ENCODE data around the gene DPF3. TPM values are rescaled to one million over a fixed set of nuclear protein-coding genes. Genes with fewer than 3 reads are reported as not detected.

DPF3 gene
- total and polyA plus RNA-seq, 2 of the 13 experiments (the other 11 are each of a cell fraction or from before 2014, with no cell fraction given), result 0.09 to 0.60 TPM

DNA sequence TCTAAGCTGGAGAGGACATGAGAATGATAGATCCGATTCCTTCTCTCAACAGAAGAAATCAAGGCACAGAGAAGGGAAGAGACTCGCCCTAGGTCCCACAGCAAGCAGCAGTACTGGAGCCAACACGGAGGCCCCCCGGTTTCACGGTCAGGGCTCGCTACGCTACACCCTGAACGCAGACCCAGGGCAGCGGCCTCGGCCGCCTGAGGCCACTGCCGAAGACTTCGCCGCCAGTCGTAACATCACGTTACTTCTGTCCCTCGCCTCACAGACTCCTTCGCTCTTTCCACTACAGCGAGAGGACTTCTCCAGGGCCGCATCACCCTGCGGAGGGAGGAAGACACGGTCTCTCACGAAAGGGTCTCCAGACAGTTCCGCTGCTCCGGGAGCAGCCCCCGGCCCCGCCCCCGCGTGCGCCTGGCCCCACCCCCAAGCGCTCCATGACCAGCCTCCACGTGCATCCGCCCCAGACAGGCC is 32.0 kb upstream of the DPF3 start (continued):
- TF ChIP-seq, protein P1, sequence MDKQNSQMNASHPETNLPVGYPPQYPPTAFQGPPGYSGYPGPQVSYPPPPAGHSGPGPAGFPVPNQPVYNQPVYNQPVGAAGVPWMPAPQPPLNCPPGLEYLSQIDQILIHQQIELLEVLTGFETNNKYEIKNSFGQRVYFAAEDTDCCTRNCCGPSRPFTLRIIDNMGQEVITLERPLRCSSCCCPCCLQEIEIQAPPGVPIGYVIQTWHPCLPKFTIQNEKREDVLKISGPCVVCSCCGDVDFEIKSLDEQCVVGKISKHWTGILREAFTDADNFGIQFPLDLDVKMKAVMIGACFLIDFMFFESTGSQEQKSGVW (CRISPR knock-in tag; IDR thresholded peaks at IDR 0.05; ENCODE audit: borderline replicate concordance), result no peak
- TF ChIP-seq ZNF776 (CRISPR knock-in tag; IDR thresholded peaks at IDR 0.05) (no peak), MTA1 (CRISPR knock-in tag; IDR thresholded peaks at IDR 0.05; ENCODE audit: borderline replicate concordance) (no peak), ZNF709 (CRISPR knock-in tag; IDR thresholded peaks at IDR 0.05) (no peak), CBX2 (IDR thresholded peaks at IDR 0.05; ENCODE audit: low read depth, low read length) (no peak), CBX2 (CRISPR knock-in tag; IDR thresholded peaks at IDR 0.05; ENCODE audit: low read depth) (no peak), RFXAP (CRISPR knock-in tag; IDR thresholded peaks at IDR 0.05; ENCODE audit: borderline replicate concordance) (no peak), ZFP62 (CRISPR knock-in tag; IDR thresholded peaks at IDR 0.05) (no peak), ZNF674 (CRISPR knock-in tag; IDR thresholded peaks at IDR 0.05; ENCODE audit: low read depth) (peak; percentile 56; the same call in 1 of the 2 replicates), SMAD9 (CRISPR knock-in tag; IDR thresholded peaks at IDR 0.05) (no peak), FLYWCH1 (CRISPR knock-in tag; IDR thresholded peaks at IDR 0.05) (no peak), SIX1 (CRISPR knock-in tag; IDR thresholded peaks at IDR 0.05; ENCODE audit: borderline replicate concordance) (no peak)
- TF ChIP-seq, protein P2, sequence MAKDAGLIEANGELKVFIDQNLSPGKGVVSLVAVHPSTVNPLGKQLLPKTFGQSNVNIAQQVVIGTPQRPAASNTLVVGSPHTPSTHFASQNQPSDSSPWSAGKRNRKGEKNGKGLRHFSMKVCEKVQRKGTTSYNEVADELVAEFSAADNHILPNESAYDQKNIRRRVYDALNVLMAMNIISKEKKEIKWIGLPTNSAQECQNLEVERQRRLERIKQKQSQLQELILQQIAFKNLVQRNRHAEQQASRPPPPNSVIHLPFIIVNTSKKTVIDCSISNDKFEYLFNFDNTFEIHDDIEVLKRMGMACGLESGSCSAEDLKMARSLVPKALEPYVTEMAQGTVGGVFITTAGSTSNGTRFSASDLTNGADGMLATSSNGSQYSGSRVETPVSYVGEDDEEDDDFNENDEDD (CRISPR knock-in tag; IDR thresholded peaks at IDR 0.05; ENCODE audit: borderline replicate concordance), result no peak
- TF ChIP-seq, protein P3, sequence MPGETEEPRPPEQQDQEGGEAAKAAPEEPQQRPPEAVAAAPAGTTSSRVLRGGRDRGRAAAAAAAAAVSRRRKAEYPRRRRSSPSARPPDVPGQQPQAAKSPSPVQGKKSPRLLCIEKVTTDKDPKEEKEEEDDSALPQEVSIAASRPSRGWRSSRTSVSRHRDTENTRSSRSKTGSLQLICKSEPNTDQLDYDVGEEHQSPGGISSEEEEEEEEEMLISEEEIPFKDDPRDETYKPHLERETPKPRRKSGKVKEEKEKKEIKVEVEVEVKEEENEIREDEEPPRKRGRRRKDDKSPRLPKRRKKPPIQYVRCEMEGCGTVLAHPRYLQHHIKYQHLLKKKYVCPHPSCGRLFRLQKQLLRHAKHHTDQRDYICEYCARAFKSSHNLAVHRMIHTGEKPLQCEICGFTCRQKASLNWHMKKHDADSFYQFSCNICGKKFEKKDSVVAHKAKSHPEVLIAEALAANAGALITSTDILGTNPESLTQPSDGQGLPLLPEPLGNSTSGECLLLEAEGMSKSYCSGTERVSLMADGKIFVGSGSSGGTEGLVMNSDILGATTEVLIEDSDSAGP (CRISPR knock-in tag; IDR thresholded peaks at IDR 0.05; ENCODE audit: borderline replicate concordance), result peak; percentile 68; the same call in 1 of the 2 replicates
- TF ChIP-seq, protein P4, sequence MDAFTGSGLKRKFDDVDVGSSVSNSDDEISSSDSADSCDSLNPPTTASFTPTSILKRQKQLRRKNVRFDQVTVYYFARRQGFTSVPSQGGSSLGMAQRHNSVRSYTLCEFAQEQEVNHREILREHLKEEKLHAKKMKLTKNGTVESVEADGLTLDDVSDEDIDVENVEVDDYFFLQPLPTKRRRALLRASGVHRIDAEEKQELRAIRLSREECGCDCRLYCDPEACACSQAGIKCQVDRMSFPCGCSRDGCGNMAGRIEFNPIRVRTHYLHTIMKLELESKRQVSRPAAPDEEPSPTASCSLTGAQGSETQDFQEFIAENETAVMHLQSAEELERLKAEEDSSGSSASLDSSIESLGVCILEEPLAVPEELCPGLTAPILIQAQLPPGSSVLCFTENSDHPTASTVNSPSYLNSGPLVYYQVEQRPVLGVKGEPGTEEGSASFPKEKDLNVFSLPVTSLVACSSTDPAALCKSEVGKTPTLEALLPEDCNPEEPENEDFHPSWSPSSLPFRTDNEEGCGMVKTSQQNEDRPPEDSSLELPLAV (CRISPR knock-in tag; conservative IDR thresholded peaks at IDR 0.05; ENCODE audit: low read depth), result no peak
- TF ChIP-seq, protein P5, sequence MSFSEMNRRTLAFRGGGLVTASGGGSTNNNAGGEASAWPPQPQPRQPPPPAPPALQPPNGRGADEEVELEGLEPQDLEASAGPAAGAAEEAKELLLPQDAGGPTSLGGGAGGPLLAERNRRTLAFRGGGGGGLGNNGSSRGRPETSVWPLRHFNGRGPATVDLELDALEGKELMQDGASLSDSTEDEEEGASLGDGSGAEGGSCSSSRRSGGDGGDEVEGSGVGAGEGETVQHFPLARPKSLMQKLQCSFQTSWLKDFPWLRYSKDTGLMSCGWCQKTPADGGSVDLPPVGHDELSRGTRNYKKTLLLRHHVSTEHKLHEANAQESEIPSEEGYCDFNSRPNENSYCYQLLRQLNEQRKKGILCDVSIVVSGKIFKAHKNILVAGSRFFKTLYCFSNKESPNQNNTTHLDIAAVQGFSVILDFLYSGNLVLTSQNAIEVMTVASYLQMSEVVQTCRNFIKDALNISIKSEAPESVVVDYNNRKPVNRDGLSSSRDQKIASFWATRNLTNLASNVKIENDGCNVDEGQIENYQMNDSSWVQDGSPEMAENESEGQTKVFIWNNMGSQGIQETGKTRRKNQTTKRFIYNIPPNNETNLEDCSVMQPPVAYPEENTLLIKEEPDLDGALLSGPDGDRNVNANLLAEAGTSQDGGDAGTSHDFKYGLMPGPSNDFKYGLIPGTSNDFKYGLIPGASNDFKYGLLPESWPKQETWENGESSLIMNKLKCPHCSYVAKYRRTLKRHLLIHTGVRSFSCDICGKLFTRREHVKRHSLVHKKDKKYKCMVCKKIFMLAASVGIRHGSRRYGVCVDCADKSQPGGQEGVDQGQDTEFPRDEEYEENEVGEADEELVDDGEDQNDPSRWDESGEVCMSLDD (CRISPR knock-in tag; IDR thresholded peaks at IDR 0.05; ENCODE audit: borderline replicate concordance), result no peak
- TF ChIP-seq, protein P6, sequence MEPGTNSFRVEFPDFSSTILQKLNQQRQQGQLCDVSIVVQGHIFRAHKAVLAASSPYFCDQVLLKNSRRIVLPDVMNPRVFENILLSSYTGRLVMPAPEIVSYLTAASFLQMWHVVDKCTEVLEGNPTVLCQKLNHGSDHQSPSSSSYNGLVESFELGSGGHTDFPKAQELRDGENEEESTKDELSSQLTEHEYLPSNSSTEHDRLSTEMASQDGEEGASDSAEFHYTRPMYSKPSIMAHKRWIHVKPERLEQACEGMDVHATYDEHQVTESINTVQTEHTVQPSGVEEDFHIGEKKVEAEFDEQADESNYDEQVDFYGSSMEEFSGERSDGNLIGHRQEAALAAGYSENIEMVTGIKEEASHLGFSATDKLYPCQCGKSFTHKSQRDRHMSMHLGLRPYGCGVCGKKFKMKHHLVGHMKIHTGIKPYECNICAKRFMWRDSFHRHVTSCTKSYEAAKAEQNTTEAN (CRISPR knock-in tag; conservative IDR thresholded peaks at IDR 0.05), result no peak
- TF ChIP-seq, protein P7, sequence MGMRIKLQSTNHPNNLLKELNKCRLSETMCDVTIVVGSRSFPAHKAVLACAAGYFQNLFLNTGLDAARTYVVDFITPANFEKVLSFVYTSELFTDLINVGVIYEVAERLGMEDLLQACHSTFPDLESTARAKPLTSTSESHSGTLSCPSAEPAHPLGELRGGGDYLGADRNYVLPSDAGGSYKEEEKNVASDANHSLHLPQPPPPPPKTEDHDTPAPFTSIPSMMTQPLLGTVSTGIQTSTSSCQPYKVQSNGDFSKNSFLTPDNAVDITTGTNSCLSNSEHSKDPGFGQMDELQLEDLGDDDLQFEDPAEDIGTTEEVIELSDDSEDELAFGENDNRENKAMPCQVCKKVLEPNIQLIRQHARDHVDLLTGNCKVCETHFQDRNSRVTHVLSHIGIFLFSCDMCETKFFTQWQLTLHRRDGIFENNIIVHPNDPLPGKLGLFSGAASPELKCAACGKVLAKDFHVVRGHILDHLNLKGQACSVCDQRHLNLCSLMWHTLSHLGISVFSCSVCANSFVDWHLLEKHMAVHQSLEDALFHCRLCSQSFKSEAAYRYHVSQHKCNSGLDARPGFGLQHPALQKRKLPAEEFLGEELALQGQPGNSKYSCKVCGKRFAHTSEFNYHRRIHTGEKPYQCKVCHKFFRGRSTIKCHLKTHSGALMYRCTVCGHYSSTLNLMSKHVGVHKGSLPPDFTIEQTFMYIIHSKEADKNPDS (CRISPR knock-in tag; IDR thresholded peaks at IDR 0.05), result no peak
